Measurements from ENCODE around the gene RHOBTB3.

The RHOBTB3 gene

GRCh38 chr5:95725937-95726810 is 5.0 kb upstream of the RHOBTB3 start:
- Histone ChIP-seq H3K4me1 (peaks cover 33% of the 10 kb centered on the region), H3K9me3 (no peaks in the 10 kb centered on the region), H3K27me3 (no peaks in the 10 kb centered on the region), H3K4me3 (ENCODE audit: low read depth, low read length) (no peak overlapping the region), H3K36me3 (no peaks in the 10 kb centered on the region)
- no peak for DNase-seq
- TF ChIP-seq, protein P1, sequence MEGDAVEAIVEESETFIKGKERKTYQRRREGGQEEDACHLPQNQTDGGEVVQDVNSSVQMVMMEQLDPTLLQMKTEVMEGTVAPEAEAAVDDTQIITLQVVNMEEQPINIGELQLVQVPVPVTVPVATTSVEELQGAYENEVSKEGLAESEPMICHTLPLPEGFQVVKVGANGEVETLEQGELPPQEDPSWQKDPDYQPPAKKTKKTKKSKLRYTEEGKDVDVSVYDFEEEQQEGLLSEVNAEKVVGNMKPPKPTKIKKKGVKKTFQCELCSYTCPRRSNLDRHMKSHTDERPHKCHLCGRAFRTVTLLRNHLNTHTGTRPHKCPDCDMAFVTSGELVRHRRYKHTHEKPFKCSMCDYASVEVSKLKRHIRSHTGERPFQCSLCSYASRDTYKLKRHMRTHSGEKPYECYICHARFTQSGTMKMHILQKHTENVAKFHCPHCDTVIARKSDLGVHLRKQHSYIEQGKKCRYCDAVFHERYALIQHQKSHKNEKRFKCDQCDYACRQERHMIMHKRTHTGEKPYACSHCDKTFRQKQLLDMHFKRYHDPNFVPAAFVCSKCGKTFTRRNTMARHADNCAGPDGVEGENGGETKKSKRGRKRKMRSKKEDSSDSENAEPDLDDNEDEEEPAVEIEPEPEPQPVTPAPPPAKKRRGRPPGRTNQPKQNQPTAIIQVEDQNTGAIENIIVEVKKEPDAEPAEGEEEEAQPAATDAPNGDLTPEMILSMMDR (IDR thresholded peaks at IDR 0.05; ENCODE audit: low read depth, low read length), result no peak

GRCh38 chr5:95726811-95727763 is 4.0 kb upstream of the RHOBTB3 start:
- no peak overlapping the region for H3K4me3 ChIP-seq (ENCODE audit: low read depth, low read length)
- H3K36me3 ChIP-seq, result peaks cover 6% of the 10 kb centered on the region; the same call in 1 of the 2 replicates
- TF ChIP-seq, protein P1 (IDR thresholded peaks at IDR 0.05; ENCODE audit: low read depth, low read length), result no peak
- H3K4me1 ChIP-seq, result peaks cover 31% of the 10 kb centered on the region
- H3K9me3 ChIP-seq, result no peaks in the 10 kb centered on the region
- H3K27me3 ChIP-seq, result no peaks in the 10 kb centered on the region
- DNase-seq, result no peak

DNA sequence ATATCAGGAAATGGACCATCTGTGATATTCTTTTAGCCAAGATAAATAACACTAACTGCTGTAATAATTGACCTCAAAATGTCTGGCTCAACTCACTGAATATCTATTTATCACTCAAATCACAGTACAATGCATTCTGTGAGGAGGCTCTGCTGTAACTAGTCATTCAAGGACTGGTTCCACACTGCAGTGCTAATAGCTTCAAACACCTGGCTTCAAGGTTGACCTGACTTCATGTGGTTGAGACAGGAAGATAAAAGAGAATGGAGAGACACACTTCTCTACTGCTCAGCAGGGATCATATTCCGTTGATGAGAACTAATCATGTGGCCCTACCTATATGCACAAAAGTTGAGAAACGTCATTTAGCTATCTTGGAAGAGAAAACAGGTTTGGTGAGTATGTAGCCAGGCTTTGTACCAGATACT is 3.4 kb upstream of the RHOBTB3 start:
- Histone ChIP-seq H3K9me3 (no peaks in the 10 kb centered on the region), H3K36me3 (peaks cover 6% of the 10 kb centered on the region; the same call in 1 of the 2 replicates), H3K27me3 (no peaks in the 10 kb centered on the region), H3K4me3 (ENCODE audit: low read depth, low read length) (no peak overlapping the region), H3K4me1 (peaks cover 31% of the 10 kb centered on the region)
- DNase-seq, result peak; percentile 32
- TF ChIP-seq, protein P1 (IDR thresholded peaks at IDR 0.05; ENCODE audit: low read depth, low read length), result no peak

GRCh38 chr5:95728494-95729114 is 2.5 kb upstream of the RHOBTB3 start:
- peaks cover 6% of the 10 kb centered on the region; the same call in 1 of the 2 replicates for H3K36me3 ChIP-seq
- H3K4me3 ChIP-seq (ENCODE audit: low read depth, low read length), result no peak overlapping the region
- peaks cover 30% of the 10 kb centered on the region for H3K4me1 ChIP-seq
- no peaks in the 10 kb centered on the region for H3K9me3 ChIP-seq
- TF ChIP-seq, protein P1 (IDR thresholded peaks at IDR 0.05; ENCODE audit: low read depth, low read length), result no peak
- DNase-seq, result no peak
- no peaks in the 10 kb centered on the region for H3K27me3 ChIP-seq

DNA sequence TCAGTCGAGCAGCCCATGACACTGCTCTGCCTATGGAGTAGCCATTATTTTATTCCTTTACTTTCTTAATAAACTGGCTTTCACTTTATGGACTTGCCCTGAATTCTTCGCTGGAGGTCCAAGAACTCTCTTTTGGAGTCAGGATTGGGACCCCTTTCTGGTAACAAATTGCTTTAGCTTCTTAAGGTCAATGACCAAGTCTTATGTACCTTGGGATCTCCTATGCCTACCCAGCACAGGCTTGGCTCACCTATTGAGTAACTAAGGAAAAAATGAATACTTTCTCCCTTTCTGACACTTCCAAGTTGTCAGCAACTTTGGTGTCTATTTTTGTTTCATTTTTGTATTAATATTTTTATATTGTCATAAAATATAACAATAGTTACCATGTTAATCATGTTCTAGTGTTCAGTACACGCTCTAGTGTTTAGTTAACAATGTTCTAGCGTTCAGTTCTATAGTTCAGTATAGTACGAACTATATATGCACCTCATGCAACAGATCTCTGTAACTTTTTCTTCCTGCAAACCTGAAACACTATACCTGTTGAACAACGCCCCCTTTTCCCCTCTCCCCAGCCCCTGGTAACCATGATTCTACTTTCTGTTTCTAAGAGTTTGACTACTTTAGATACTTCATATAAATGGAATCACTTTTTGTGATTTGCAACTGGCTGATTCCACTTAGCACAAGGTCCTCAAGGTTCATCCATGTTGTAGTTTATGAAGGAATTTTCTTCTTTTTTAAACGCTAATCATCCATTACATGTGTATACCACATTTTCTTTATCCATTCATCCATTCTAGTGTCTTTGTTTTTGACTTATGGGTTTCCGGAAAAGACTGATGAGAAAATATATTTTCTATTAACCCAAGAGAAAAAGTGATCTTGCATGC is 1.8 kb upstream of the RHOBTB3 start:
- TF ChIP-seq, protein P1 (IDR thresholded peaks at IDR 0.05; ENCODE audit: low read depth, low read length), result no peak
- H3K27me3 ChIP-seq, result no peaks in the 10 kb centered on the region
- peaks cover 7% of the 10 kb centered on the region; the same call in 1 of the 2 replicates for H3K36me3 ChIP-seq
- peaks cover 24% of the 10 kb centered on the region for H3K4me1 ChIP-seq
- no peak overlapping the region for H3K4me3 ChIP-seq (ENCODE audit: low read depth, low read length)
- no peak for DNase-seq
- no peaks in the 10 kb centered on the region for H3K9me3 ChIP-seq
